Activated naive CD4-positive, alpha-beta T cell treated with anti-CD3 and anti-CD28 coated beads, Interleukin-2, amount 50 U/mL, for 72 hours (primary cell): ENCODE results near the gene BLVRB. TPM values are rescaled to one million over a fixed set of nuclear protein-coding genes. Genes with fewer than 3 reads are reported as not detected.
A peak's percentile ranks its signal among the peaks of the same experiment; 100 is the strongest.
"Not testable (repeated sequence)": the region's sequence is repeated elsewhere in the genome, so short reads cannot be mapped to it uniquely, and the experiment has no call there.

Experiments used
- ATAC-seq, 2 donors: fragments of 150-1000 bp; cut with Tn5 transposase; 2 replicates each; pipeline ENCODE4 v1.10.0; 2021; ENCODE audit warnings: mild to moderate bottlenecking in 2 of 2, moderate library complexity in 2 of 2
- DNase-seq, 2 donors: peaks; one replicate each; pipeline ENCODE4 v3.0.0; 2021 to 2022; ENCODE audit warnings: low spot score in 2 of 2
- H3K27ac Mint-ChIP-seq, 2 donors: one replicate each; pipeline ENCODE4 v1.8.0; 2022; ENCODE audit warnings: mild to moderate bottlenecking in 2 of 2, mixed read lengths in 2 of 2
- H3K36me3 Mint-ChIP-seq, 2 donors: one replicate each; pipeline ENCODE4 v1.8.0; 2022; ENCODE audit warnings: mixed read lengths in 2 of 2
- H3K9me3 Mint-ChIP-seq, 2 donors: one replicate each; pipeline ENCODE4 v1.8.0; 2022; ENCODE audit warnings: mixed read lengths in 2 of 2
- total RNA-seq, 2 donors: library from RNA; stranded (reverse); gene quantifications; one replicate each; pipeline ENCODE4 v1.2.3, GENCODE V29; 2022

Gene BLVRB
- 10 to 100 TPM; 39.7 to 52.2 TPM for total RNA-seq

- peak; percentile 75 to 88 for ATAC-seq
- Mint-ChIP-seq H3K27ac (peak within 1 kb of the TSS; percentile 87 to 90), H3K36me3 (peaks cover 7 to 8% of the 10 kb centered on the region in 2 donors)
Observed at GRCh38 chr19:40465557-40466218, at the start of gene BLVRB. Gene BLVRB, minus strand, starts transcription at chr19:40465745. Its CDS starts 57 bp downstream, at chr19:40465688.

GRCh38 chr19:40513741-40514315 lies 48.3 kb upstream of the BLVRB start:
- Mint-ChIP-seq H3K36me3 (peaks cover 5 to 6% of the 10 kb centered on the region in 2 donors), H3K9me3 (no peaks in the 10 kb centered on the region), H3K27ac (no peak overlapping the region)
- DNase-seq (no peak), ATAC-seq (peak in 1 of 2 donors; percentile 53)

More at GRCh38 chr19:40465557-40466218, at the start of gene BLVRB:
- DNase-seq = peak; percentile 99 to 100
- H3K9me3 Mint-ChIP-seq = no peaks in the 10 kb centered on the region

- H3K9me3 Mint-ChIP-seq = no peaks in the 10 kb centered on the region
- H3K36me3 Mint-ChIP-seq = peaks cover 5 to 6% of the 10 kb centered on the region in 2 donors
- H3K27ac Mint-ChIP-seq = no peak overlapping the region
- ATAC-seq = no peak
- no peak for DNase-seq
Observed at GRCh38 chr19:40513345-40513678, 47.8 kb upstream of the BLVRB start.

GRCh38 chr19:40512473-40513344 lies 47.2 kb upstream of the BLVRB start:
- no peaks in the 10 kb centered on the region for H3K9me3 Mint-ChIP-seq
- ATAC-seq (peak in 1 of 2 donors; percentile 41), DNase-seq (no peak)
- H3K27ac Mint-ChIP-seq = no peak overlapping the region
- H3K36me3 Mint-ChIP-seq = peaks cover 5 to 6% of the 10 kb centered on the region in 2 donors

- no peak for DNase-seq
- ATAC-seq = peak in 1 of 2 donors; percentile 20
- no peaks in the 10 kb centered on the region for H3K9me3 Mint-ChIP-seq
- H3K36me3 Mint-ChIP-seq = peaks cover 5 to 6% of the 10 kb centered on the region in 2 donors
- H3K27ac Mint-ChIP-seq = no peak overlapping the region
Observed at GRCh38 chr19:40512110-40512472, 46.5 kb upstream of the BLVRB start.

- Mint-ChIP-seq H3K36me3 (peaks cover 5 to 6% of the 10 kb centered on the region in 2 donors), H3K27ac (no peak overlapping the region), H3K9me3 (no peaks in the 10 kb centered on the region)
- DNase-seq = no peak
- ATAC-seq = no peak
Observed at GRCh38 chr19:40511487-40511886, 45.9 kb upstream of the BLVRB start.

GRCh38 chr19:40510526-40511115 lies 45.1 kb upstream of the BLVRB start:
- DNase-seq = no peak
- ATAC-seq = no peak
- no peak overlapping the region for H3K27ac Mint-ChIP-seq
- H3K9me3 Mint-ChIP-seq = no peaks in the 10 kb centered on the region
- peaks cover 5 to 6% of the 10 kb centered on the region in 2 donors for H3K36me3 Mint-ChIP-seq

GRCh38 chr19:40508739-40509260 lies 43.3 kb upstream of the BLVRB start:
- DNase-seq = no peak
- no peak for ATAC-seq
- Mint-ChIP-seq H3K9me3 (no peaks in the 10 kb centered on the region), H3K36me3 (peaks cover 5 to 6% of the 10 kb centered on the region in 2 donors), H3K27ac (no peak overlapping the region)

- H3K36me3 Mint-ChIP-seq = peaks cover 5 to 6% of the 10 kb centered on the region in 2 donors
- DNase-seq (no peak), ATAC-seq (no peak)
- no peaks in the 10 kb centered on the region for H3K9me3 Mint-ChIP-seq
- H3K27ac Mint-ChIP-seq = no peak overlapping the region
Observed at GRCh38 chr19:40507892-40508291, 42.3 kb upstream of the BLVRB start.

- no peaks in the 10 kb centered on the region for H3K9me3 Mint-ChIP-seq
- no peak for ATAC-seq
Observed at GRCh38 chr19:40506099-40506498, 40.6 kb upstream of the BLVRB start.

GRCh38 chr19:40503320-40503695 lies 37.8 kb upstream of the BLVRB start:
- no peak overlapping the region for H3K27ac Mint-ChIP-seq
- H3K9me3 Mint-ChIP-seq = no peaks in the 10 kb centered on the region
- DNase-seq (no peak), ATAC-seq (no peak)
- H3K36me3 Mint-ChIP-seq = no peaks in the 10 kb centered on the region

More at GRCh38 chr19:40506099-40506498, 40.6 kb upstream of the BLVRB start:
- Mint-ChIP-seq H3K27ac (peak overlapping the region in 1 of 2 donors; percentile 5), H3K36me3 (no peaks in the 10 kb centered on the region)
- no peak for DNase-seq

- Mint-ChIP-seq H3K9me3 (no peaks in the 10 kb centered on the region), H3K36me3 (no peaks in the 10 kb centered on the region), H3K27ac (no peak overlapping the region)
- no peak for ATAC-seq
- DNase-seq = no peak
Observed at GRCh38 chr19:40502647-40503319, 37.2 kb upstream of the BLVRB start.

GRCh38 chr19:40502081-40502480 lies 36.5 kb upstream of the BLVRB start:
- no peak for DNase-seq
- H3K36me3 Mint-ChIP-seq = no peaks in the 10 kb centered on the region
- no peak overlapping the region for H3K27ac Mint-ChIP-seq
- ATAC-seq = no peak
- no peaks in the 10 kb centered on the region for H3K9me3 Mint-ChIP-seq

GRCh38 chr19:40501599-40501998 lies 36.1 kb upstream of the BLVRB start:
- ATAC-seq (no peak), DNase-seq (no peak)
- H3K9me3 Mint-ChIP-seq = no peaks in the 10 kb centered on the region
- H3K36me3 Mint-ChIP-seq = no peaks in the 10 kb centered on the region
- H3K27ac Mint-ChIP-seq = no peak overlapping the region

GRCh38 chr19:40500678-40501530 lies 35.4 kb upstream of the BLVRB start:
- not testable (repeated sequence) for H3K9me3 Mint-ChIP-seq, ATAC-seq, H3K36me3 Mint-ChIP-seq, H3K27ac Mint-ChIP-seq, DNase-seq
